GM21619 (cell line): ENCODE measurements around the gene TANGO6.

ENCODE experiments used
- ATAC-seq: cut with Tn5 transposase; IDR thresholded peaks from one replicate; pipeline ENCODE4 v1.9.1; 2021; ENCODE audit not compliant: unreplicated experiment

The TANGO6 gene

DNA sequence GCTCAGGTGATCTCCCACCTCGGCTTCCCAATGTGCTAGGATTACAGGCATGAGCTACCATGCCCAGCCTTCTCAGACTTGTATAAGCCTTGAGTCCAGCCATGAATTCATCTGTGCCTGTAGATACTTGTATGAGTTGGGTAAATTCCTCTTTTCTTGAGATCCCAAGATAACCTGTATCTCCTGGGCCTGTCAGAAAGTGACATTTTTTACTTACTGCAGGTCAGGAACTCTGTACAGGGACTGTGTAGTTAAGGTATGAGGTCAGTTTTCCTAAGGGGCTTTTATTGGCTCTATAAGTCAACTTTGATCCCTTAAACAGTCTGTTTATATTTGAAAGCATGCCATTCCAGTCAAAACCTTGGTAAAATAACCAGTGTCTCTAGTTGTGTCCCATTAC is 155.8 kb downstream of the TANGO6 start:
- ATAC-seq: no peak

GRCh38 chr16:69003500-69003899 is 160.2 kb downstream of the TANGO6 start:
- ATAC-seq: no peak

GRCh38 chr16:69005641-69006355 is 162.5 kb downstream of the TANGO6 start:
- ATAC-seq: no peak

DNA sequence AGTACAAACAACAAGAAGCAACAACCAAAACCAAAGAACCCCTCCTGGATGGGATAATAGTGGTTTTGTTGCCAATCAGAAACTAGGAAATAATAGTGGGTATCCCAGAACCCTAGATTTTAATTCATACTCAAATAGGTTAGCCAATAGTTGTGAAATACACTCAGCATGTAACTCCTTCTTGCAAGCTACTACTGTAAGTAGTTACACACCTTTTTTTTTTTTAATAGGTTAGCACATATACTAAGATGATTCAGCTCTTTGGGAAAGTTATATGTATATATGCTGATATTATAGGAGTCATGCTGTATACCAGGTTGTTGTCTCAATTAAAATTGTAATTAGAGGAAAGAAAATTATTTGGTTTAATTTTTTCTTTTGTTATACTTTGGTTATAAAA is 169.6 kb downstream of the TANGO6 start:
- no peak for ATAC-seq

- ATAC-seq: no peak
Measured at GRCh38 chr16:69013991-69014390, 170.7 kb downstream of the TANGO6 start.

- no peak for ATAC-seq
Measured at GRCh38 chr16:69014811-69015210, 171.5 kb downstream of the TANGO6 start.

GRCh38 chr16:69017036-69017783 is 173.9 kb downstream of the TANGO6 start:
- ATAC-seq: no peak

DNA sequence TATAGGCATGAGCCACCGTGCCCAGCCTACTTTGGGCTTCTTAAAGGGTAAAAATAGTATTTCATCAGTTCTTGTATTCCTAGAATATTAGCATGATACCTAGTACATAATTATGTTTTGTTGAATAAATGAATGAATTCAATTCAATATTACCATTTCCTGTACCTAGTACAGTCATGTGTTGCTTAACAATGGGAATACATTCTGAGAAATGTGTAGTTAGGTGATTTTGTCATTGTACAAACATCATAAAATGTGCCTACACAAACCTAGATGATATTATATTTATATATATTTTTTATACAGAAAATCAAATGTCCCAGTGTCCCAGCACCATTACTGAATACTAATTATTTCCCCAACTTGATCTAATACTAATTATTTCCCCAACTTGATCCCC is 176.5 kb downstream of the TANGO6 start:
- no peak for ATAC-seq

- ATAC-seq: no peak
Measured at GRCh38 chr16:69029121-69029520, 185.8 kb downstream of the TANGO6 start.

DNA sequence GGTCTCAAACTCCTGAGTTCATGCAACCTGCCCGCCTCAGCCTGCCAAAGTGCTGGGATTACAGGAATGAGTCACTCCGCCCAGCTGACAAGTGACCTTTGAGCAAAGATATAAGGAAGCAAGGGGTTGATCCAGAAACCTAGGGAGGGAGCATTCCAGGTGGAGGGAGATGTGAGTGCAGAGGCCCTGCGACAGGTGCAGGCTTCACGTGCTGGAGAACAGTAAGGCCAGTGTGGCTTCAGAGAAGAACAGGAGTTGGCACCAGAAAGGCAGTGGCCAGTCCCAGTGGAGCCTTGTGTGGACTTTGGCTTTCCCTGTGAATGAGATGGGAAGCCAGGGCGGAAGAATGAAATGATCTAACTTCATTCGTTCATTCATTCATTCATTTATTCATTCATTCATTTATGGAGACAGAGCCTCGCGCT is 188.6 kb downstream of the TANGO6 start:
- ATAC-seq: no peak

- ATAC-seq: no peak
Measured at GRCh38 chr16:69033151-69033949, 190.0 kb downstream of the TANGO6 start.

DNA sequence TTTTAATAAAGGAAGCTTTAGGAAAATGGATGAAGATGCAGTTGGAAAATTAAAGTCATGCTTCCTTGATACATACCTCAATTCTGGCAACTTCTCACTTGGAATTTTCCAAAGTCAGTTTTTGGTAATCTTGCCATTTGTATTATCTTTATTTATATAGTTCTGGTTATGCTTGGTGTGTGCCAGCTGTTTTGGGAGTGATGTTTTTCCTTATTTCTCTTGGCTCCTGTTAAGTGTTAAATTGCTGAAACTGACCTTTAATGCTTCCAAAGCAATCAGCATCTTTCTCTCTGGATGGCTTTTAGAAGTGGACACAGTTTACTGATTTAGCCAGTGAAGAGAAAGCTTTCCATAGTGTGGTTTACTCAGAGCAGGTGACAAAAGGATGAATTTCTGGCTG is 192.0 kb downstream of the TANGO6 start:
- no peak for ATAC-seq

DNA sequence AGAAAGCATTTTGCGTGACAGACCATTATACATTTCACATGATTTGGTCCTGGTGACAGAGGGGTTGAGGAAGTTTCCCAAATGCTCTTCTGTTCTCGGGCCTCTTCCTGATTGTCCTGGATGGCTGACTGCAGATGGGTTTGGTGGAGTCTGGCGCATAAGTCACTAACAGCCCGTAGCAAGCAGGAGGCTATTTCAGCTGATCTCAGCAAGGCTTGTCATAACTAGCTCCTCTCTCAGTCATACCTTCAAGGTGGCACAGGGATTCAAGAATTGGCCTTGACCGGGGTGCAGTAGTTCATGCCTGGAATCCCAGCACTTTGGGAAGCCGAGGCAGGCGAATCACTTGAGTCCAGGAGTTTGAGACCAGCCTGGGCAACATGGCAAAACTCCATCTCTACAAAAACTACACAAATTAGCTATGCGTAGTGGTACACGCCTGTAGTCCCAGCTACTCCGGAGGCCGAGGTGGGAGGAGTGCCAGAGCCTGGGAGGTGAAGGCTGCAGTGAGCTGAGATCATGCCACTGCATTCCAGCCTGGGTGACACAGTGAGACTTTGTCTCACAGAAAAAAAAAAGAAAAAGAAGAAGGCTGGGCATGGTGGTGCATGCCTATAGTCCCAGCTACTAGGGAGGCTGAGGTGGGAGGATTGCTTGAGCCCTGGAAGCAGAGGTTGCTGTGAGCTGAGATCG is 193.2 kb downstream of the TANGO6 start:
- no peak for ATAC-seq

GRCh38 chr16:69037373-69038160 is 194.2 kb downstream of the TANGO6 start:
- ATAC-seq: no peak

DNA sequence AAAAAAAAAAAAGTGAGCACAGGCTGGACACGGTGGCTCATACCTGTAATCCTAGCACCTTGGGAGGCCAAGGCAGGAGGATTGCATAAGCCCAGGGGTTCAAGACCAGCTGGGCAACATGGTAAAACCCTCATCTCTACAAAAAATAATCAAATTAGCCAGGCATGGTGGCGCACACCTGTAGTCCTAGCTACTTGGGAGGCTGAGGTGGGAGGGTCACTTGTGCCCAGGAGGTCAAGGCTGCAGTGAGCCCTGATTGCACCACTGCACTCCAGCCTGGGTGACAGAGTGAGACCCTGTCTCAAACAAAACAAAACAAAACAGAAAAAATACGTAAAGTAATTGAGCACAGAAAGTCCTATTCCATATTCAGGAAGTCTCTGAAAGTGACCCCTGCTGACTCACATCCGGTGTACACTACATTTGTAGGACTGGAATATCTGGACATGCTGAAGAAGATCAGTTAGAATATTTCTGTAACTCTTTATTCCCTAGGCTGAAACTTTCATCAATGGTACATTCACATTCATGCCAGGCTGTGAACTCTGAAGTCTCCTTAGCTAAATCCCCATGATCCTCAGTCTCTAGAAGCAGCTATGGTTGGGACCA is 196.1 kb downstream of the TANGO6 start:
- no peak for ATAC-seq

DNA sequence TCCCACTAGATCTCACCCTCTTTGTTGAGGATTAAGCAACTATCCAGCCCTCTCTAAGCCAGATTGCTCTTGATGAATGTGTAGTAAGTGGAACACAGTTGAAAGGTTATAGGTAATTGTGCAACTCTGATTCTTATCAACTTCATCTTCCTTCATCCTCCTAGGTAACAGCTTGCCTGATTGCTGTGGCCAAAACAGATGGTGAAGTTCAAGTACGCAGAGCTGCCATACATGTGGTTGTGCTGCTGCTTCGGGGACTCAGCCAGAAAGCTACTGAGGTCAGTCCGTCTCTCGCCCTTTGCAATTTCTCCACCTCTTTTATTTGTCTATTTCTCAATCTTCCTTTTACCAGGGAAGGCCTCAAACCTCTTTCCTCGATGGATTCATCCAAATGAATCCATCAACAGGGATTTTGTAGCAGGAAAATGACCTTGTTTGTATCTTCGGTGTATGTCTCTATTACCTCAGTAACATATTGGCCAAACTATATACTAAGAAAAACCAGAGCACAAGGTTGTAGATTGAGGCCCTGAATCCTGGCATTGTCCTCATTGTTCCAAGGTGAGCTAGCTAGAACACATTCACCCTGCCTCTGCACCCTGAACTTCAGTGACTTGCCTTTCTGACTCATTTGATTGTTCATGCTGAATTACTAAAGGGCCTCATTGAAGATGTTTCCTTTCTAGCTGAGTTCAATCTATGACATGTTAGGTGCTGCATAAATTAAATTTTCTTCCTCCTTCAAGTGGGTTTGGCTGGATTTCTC is 197.0 kb downstream of the TANGO6 start:
- no peak for ATAC-seq

- no peak for ATAC-seq
Measured at GRCh38 chr16:69048328-69049120, 205.2 kb downstream of the TANGO6 start.

DNA sequence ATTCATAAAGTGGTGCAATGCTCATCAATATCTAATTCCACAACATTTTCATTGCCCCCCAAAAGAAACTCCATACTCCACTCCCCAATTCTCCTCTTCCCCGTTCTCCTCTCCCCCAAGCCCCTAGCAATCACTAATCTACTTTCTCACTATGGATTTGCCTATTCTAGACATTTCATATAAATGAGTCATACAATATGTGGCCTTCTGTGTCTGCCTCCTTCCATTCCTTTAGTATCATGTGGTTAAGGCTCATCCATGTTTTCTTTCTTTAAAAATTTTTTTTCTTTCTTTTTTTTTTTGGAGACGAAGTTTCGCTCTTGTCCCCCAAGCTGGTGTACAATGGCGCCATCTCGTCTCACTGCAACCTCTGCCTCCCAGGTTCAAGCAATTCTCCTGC is 205.8 kb downstream of the TANGO6 start:
- no peak for ATAC-seq
